HT-29 (cell line): Measurements from ENCODE around the gene PSMD2. TPM values are rescaled to one million over a fixed set of nuclear protein-coding genes. Genes with fewer than 3 reads are reported as not detected.

Experiments
- DNase-seq: peaks from one replicate; pipeline ENCODE4 v3.0.0-alpha.2; 2015; ENCODE audit warnings: low spot score
- total RNA-seq: library from RNA; depleted of rRNA; stranded (reverse); fragments of >200 nt; shearing (Covaris generic); gene quantifications from 2 replicates; pipeline ENCODE4 v1.2.3, GENCODE V29; 2014

Gene PSMD2
- total RNA-seq, 1 experiment from 2014 or later = 330 TPM

DNA sequence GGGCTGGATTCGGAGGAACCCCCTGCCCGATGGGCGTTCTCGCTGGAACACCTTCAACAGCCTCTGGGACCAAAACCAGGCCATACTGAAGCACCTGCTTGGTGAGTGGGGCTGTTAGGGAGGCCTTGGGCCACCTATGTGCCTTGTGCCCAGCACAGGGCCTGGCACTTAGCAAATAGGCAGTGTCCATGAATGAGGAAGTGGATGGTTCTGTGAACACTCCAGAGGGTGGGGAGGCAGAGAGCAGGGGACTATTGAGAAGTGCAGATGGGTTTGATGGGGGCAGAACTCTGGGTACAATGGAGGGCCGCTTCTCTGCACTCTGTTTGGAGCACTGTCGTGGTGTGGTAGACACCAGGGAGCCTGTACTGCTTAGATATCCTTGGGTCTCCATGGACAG lies 21.7 kb upstream of the PSMD2 start:
- no peak for DNase-seq

DNA sequence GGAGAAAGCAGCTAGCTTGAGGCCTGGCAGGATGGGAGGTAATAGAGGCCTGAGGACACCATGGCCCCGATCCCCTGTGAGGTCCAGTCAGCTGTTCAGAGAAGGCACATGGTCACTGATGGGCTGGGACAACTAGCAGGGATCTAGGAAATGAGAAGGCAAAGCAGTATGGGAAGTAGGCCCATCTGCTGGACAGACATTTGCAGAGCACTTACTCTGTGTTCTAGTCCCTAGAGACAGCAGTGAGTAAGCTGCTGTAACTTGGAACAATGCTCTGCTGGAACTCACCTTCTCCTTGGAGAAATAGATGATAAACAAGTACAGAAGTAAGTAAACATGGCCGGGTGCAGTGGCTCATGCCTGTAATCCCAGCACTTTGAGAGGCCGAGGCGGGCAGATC lies 16.1 kb upstream of the PSMD2 start:
- DNase-seq = no peak

DNA sequence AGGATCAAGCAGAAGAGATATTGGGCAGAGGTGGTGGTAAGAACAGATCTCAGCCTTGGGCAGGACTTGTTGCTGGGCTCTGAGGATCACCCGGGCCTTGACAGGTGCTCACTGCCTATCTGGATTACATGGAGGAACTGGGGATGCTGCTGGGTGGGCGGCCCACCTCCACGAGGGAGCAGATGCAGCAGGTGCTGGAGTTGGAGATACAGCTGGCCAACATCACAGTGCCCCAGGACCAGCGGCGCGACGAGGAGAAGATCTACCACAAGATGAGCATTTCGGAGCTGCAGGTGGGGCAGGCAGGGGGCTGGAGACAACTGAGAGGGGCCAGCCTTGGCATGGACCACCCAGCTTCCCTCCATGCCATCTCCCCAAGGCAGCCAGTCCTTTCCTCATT lies 15.4 kb upstream of the PSMD2 start:
- no peak for DNase-seq

DNA sequence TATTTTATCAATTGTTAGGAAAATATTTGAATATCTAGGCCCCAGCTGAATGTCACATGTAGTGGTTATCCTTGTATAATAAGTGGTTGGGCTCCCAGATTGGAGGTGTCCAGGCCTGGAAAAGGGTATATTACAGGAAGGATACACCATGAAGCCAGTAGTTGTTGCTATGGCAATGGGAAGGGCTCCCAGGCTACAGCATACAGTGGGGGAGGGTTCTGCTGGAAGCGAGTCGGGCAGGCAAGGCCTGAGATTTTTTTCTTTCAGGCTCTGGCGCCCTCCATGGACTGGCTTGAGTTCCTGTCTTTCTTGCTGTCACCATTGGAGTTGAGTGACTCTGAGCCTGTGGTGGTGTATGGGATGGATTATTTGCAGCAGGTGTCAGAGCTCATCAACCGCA lies 14.3 kb upstream of the PSMD2 start:
- DNase-seq = peak; percentile 72

DNA sequence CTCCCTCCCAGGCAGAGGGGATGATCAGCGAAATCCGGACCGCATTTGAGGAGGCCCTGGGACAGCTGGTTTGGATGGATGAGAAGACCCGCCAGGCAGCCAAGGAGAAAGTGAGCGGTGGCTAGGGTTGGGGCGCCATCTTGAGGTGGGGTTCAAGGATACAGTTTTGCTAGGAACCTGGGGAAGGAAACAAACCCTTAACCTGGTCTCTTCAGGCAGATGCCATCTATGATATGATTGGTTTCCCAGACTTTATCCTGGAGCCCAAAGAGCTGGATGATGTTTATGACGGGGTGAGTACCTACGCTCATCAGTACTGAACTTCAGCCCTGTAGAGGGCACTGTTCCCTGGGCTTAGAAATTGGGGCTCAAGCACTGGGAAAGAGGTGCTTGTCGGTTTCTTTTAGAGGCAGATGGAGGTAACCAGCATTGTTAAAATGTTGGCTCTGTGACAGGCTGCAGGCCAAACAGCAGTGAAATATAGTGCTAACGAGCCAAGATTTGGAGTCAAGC lies 9.6 kb upstream of the PSMD2 start:
- DNase-seq = peak; percentile 78

DNA sequence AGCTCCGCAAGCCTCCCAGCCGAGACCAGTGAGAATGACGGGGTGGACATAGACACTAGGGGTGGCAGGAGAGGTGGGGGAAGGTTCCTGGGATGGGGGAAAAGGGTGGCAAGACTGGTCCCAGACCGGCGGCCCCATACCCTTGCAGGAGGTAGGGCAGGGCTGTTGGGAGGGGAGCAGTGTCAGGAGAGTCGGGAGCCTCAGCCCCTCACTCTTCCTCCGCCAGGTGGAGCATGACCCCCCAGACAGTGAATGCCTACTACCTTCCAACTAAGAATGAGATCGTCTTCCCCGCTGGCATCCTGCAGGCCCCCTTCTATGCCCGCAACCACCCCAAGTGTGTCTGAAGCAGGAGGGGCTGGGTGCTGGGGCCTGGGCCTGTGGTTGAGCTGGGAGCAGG lies 8.7 kb upstream of the PSMD2 start:
- no peak for DNase-seq

DNA sequence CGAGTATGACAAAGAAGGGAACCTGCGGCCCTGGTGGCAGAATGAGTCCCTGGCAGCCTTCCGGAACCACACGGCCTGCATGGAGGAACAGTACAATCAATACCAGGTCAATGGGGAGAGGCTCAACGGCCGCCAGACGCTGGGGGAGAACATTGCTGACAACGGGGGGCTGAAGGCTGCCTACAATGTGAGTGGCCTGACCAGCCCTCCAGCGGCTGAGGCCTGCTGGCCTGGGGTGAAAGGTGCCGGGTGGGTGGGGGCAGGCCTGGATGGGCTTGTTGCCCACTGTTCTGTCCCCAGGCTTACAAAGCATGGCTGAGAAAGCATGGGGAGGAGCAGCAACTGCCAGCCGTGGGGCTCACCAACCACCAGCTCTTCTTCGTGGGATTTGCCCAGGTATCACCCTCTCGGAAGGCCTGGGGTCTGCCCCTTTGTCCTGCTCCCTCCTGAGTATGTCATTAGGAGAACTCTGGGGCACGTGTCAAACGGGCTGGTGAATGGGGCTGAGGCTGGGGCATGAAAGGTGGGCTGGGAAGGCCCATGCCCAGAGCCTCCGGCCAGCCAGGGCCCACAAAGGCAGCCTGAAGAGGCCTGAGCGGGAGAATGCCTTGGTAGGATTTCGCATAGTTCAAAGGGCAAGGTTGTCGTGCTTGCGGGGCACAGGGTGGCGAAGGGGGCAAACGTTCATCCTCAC lies 7.8 kb upstream of the PSMD2 start:
- DNase-seq = no peak

DNA sequence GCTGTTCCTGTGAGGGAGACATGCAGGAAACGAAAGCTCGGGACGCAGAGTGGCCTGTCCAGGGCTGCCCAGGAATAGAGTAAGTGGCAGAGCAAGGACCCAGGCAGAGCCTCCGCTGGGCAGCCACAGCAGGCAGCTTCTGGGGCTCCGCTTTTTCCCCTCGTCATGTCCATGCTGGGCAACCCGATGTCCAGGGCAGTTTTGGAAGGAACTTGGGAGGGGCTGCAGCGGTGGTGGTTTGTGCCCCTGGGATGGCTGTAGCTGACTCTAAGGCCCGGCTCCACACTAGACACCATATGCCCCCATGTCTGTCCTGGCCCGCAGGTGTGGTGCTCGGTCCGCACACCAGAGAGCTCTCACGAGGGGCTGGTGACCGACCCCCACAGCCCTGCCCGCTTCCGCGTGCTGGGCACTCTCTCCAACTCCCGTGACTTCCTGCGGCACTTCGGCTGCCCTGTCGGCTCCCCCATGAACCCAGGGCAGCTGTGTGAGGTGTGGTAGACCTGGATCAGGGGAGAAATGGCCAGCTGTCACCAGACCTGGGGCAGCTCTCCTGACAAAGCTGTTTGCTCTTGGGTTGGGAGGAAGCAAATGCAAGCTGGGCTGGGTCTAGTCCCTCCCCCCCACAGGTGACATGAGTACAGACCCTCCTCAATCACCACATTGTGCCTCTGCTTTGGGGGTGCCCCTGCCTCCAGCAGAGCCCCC lies 7.1 kb upstream of the PSMD2 start:
- no peak for DNase-seq

DNA sequence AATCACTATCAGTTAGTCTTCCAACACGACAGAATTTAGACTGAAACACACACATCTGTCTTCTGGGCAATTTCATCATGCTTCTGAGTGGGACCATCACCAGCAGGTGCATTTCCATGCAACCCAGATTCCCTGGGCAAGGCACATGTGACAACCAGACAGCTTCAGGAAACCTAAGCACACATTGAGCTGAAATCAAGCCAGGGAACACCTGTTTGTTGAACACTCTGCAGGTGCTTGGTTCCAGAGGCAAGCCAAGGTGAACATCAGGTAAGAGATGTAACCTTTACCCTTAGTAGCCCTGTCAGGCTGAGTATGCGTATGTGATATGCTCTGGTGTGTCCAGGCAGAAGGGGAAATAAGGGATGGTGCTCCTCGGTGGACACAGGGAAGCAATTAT lies 3.3 kb upstream of the PSMD2 start:
- no peak for DNase-seq

DNA sequence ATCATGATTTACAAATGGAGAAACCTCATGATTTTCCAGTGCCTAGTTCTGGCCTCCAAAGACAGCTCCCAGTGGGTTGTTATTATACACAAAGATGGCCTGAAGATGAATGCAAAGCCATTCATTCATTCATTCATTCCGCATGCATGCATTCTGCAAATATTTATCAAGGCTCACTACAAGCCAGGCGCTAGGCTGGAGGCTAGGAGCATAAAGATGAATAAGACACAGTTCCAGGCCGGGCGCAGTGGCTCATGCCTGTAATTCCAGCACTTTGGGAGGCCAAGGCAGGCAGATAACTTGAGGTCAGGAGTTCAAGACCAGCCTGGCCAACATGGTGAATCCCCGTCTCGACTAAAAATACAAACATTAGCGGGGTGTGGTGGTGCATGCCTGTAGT lies 2.4 kb upstream of the PSMD2 start:
- DNase-seq = no peak

DNA sequence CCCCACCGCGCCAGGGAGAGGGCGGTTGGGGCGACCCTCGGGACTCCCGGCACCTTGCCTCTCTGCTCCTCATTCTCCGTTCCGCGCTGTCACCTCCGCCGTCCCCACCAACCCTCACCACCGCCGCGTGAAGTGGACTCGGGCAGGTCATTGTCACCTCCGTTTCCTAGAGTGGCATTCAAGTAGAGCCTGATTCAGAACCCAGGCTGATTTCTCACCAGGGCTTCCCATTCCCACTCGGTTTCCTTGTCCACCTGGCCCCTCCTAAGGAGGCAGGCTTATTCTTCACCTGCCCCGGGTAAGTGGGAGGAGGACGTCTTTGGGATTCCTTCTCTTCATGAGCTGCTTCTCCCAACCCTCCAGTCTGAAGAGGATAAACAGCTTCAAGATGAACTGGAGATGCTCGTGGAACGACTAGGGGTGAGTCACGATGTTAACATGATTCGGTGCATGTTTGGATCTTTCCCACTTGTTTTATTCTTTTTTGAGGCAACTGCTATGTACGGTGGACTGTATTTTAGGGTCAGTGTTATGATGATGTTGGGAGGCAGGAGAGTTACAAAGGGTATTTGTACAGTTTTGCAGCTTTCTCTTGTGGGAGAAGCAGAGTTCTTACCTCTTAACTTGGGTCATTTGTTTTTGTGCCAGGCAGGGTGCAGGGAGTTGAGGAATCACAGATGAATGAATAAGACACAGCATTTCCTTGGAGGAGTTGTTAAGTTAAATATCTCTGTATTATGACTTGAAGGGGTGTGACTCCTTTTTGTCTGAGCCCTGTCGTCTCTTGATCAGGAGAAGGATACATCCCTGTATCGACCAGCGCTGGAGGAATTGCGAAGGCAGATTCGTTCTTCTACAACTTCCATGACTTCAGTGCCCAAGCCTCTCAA lies 692 bp downstream of the PSMD2 start:
- DNase-seq = peak; percentile 38

DNA sequence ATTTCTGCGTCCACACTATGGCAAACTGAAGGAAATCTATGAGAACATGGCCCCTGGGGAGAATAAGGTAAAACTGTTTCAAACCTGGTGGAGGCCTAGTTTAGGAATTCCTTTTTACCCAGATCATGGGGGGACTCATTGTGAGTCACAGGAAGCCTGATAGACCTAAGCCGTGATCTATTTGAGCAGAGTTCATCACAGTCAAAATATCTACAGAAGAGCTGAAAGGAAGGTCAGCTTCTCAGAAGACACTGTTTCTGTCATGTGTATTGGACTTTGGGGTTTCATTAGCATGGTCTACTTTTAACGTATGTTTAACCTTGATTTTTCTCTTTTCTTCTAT lies 1.3 kb downstream of the PSMD2 start:
- no peak for DNase-seq

DNA sequence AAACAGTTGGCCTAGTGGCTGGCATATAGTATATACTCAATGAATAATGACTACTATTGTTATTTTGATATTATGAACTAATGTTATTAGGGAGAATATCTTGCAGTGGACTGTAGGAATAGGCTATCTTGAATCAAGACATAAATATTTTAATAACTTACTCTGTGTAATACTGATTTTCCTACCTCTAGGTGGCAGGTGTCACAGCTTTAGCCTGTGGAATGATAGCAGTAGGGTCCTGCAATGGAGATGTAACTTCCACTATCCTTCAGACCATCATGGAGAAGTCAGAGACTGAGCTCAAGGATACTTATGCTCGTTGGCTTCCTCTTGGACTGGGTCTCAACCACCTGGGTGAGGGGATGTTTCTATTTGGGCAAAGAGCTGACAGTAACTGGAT lies 6.5 kb downstream of the PSMD2 start:
- peak; percentile 33 for DNase-seq

DNA sequence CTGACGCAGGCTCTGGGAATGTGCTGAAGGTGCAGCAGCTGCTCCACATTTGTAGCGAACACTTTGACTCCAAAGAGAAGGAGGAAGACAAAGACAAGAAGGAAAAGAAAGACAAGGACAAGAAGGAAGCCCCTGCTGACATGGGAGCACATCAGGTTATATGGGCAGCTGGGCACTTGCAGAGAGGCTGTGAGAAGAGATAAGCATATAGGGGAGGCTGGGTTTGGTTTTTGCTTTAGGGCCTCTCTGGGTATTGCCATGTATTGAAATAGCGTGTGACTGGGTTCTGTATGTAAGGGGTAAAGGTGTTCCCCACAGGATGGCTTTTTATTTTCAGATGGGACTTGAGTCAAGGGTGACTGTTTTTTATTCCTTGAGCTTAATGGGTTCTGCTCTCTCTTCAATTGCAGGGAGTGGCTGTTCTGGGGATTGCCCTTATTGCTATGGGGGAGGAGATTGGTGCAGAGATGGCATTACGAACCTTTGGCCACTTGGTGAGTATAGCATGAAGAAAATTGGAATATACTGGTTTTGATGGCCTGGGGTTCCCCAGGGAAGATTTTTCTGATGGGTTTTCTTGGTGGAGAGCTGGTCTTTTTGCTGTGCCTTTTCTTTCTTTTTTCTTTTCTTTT lies 7.4 kb downstream of the PSMD2 start:
- DNase-seq = no peak

DNA sequence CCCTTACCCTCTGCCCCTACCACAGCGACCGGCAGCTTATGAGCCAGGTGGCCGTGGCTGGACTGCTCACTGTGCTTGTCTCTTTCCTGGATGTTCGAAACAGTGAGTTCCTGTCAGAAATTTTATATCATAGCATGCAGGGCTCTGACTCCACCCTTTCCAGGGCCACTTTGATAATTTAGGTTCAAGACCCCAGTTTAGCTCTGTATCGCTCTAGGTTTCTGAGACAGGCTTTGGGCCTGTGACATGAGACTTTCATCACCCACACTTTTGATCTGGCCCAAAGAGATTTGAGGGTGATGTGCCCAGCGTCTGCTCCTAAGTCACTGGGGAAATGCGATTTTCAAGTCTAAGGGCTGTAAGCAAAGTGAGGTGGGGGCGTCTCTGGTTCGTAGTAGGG lies 8.9 kb downstream of the PSMD2 start:
- no peak for DNase-seq

DNA sequence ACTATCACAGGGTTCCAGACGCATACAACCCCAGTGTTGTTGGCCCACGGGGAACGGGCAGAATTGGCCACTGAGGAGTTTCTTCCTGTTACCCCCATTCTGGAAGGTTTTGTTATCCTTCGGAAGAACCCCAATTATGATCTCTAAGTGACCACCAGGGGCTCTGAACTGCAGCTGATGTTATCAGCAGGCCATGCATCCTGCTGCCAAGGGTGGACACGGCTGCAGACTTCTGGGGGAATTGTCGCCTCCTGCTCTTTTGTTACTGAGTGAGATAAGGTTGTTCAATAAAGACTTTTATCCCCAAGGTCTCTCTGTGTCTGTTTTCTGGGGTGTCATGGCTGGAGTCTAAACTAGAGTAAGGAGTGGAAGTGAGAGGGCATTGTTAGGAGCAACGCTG lies 9.7 kb downstream of the PSMD2 start:
- DNase-seq = no peak

DNA sequence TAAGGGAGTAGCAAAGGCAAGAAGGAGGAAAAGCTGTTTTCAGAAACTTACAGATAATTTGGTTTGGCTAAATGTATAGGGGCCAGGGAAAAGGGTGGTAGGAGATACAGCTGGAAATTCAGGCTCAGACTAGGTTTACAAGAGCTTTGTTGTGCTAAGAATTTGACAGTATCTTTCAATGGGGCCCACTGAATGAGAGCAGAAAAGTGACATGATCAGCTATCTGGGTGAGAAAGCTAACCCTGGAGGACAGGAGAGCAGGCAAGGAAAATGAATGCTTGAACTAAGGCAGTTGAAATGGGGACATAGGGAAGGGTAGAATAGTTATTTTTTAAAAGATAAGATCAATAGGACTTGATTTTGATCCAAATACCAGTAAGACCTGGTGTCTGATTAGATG lies 12.6 kb downstream of the PSMD2 start:
- DNase-seq = no peak

DNA sequence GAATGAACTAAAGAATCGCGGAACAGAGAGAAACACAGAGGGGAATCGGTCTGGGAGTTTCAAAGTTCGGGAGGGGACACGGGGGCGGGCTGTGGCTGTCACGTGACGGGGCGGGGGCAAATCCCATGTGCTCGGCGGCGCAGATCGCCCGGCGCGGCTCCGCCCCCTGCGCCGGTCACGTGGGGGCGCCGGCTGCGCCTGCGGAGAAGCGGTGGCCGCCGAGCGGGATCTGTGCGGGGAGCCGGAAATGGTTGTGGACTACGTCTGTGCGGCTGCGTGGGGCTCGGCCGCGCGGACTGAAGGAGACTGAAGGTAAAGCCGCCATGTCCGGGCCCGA lies 15.3 kb downstream of the PSMD2 start, which contains the start of gene EIF4G1:
Gene EIF4G1 (plus strand): TSS at position 244 of the 337 bp plus-strand sequence. CDS start 1,191 bp downstream, outside the sequence.
- DNase-seq = peak; percentile 90

DNA sequence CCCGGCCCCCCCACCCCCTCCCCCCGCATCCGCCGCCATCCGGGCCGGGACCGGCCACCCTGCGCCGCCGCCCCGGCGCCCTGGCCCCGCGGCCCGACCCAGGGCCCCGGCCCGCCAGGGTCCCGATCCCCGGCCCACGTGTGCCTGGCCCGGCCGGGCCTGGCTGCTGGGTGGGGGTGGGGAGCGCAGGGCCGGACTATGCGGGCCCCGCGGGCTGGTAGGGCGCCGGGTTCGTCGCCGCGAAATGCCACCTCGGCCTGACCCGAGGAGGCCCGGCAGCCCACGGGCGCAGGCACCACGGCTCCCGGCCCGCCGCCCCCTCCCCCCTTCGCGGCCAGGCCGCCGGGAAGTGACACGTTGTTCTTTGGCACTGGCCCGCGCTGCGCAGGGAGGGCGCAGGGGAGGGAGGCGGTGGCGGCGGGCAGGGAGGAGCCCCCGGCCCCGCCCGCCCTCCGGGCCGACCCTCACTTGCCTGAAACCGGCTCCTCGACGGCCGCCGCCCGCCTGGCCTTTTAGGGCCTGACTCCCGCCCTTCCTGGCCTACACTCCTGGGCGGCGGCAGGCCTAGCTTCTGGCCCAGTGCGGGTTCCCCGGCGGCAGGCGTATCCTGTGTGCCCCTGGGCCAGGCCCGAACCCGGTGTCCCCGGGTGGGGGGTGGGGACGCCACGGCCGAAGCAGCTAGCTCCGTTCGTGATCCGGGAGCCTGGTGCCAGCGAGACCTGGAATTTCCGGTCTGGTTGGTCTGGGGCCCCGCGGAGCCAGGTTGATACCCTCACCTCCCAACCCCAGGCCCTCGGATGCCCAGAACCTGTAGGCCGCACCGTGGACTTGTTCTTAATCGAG lies 15.9 kb downstream of the PSMD2 start:
- peak; percentile 62 for DNase-seq

DNA sequence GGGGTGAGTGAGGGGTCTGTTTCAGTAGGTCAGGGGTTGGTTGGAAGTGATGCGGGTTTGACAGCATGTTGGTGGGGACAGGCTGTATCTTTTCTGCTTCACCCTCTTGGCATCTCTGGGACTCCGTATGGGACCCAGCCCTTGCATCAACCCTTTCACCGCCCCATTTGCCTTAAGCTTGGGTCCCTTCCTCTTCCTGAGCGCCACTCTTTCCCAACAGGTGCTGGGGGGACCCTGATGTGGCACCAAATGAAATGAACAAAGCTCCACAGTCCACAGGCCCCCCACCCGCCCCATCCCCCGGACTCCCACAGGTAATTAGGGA lies 16.5 kb downstream of the PSMD2 start:
- DNase-seq = no peak
